ENCODE results near the gene OSCP1.

The OSCP1 gene

DNA sequence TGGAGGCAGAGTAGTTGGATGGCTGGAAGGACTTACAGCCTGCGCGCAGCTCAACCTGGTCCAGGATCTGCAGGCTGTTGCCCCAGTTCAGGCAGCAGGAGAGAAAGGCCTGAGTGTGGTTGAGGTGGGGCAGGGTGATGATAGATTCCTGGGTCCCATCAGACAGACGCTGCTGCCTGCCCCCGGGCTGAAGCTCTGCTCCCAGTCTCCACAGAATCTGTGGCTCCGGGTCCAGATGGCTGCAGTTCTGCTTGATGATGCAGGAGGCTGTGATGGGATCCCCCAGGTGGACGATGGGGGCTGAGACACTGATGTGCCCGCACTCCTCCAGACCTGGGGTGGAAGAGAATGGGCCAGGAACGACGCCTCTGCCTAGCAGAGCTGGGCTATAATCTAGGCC lies 25.1 kb upstream of the OSCP1 start:
- DNase-seq (ENCODE audit: low read depth in 2 of 2): no peak

DNA sequence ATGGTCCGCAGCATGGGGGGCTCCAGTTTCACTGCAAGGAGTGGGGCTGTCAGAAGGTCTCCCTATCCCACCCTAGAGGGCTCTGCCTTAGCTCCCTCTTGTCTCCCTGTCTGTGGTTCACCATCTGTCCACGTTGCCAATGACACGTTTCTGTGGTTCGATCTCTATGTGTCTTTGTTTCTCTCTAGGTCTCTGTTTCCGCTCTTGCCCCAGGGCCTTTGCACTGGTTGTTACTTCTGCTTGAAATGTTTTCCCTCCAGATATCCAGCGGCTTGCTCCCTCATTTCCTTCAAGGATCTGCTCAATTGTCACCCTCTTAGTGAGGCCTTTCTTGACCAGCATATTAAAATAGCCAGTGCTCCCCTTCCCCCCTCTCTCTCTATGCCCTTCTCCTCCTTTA lies 22.4 kb upstream of the OSCP1 start:
- DNase-seq (ENCODE audit: low read depth in 2 of 2): no peak

DNA sequence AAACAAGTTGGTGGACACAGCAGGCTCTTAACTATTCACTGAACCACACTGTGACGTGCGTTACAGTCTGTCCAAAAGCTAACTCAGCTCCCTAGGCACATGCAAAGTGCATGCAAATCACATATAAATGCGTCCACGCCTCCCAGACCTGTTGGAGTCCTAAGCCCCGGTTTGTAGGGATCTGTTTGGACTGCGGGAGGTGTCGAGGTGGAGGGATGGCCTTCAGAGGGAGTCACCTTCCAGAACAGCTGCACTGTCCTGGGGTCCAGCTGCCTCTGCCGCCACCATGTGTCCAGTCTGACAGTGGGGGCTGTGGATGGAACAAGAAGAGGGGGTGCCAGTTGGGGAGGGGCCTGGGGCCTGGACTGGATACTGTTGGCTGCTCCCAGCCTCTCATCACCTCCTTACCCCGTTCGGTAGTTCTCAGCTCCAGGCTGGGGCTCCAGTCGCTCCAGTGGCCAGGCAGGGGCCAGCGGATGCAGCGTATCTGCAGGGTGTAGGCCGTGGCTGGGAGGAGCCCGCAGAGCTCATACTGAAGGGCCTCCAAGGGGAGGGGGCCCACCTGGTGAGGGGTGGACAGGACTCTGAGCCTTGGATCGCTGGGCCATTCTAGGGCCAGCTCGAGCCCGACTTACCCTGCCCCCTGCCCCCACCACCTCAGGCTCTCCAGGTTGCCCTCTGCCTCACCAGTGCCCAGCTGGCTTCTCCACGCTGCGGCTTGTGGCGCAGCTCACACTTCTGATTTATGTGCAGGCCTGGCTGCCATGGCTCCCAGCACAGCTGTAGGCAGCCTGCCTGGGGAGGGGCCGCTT lies 21.8 kb upstream of the OSCP1 start:
- no peak for DNase-seq (ENCODE audit: low read depth in 2 of 2)

DNA sequence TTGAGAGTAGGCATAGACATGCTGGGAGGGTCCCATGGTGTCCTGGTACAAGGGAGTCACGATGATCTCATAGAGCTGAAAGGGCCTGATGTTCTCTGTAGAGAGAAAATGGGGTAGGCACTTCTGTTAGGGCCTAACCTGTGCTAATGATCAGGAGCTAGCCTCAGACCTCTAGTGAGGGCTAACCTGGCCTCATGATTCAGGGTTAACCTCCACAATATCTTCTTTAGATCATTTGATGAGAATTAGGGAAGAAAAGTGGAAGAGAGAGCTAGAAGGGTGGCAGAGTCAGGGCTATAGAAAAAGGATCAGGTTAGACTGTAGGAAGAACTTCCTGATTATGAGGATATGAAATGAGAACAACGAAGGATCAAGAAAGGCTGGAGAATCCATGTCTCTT lies 18.9 kb upstream of the OSCP1 start:
- no peak for DNase-seq (ENCODE audit: low read depth in 2 of 2)

DNA sequence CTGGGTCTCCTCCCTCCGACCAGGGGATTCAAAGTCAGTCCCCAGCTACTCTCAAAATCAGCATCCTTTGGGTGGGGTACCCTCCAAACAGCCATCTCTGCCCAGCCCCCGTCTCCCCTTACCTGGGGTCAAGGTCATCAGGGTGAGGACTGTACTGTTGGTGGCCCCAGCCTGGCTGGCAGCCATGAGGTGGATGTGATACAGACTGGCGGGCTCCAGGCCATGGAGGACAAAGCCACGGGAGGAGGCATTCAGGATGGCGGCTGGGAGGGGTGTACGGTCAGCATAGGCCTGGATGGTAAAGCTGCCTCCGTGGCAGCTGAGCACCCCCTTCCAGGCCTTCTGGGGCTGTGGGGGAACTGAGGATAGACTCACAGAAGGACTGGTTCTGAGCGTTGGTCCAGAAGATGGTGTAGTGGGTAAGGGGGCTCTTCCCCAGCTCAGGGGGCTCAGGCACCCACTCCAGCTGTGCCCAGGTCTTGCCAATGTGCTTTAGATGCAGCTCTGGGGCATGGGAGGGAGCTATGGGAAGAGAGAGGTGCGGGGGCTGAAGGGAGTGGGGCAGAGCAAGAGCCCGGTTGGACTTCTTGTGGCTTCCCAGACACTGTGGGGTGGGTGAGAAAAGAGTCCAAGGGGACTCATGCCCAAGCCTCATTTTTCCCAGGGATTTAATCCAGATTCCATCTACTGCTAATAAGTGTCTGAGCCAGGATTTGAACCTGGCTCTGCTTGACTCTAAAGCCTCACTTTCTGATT lies 17.6 kb upstream of the OSCP1 start:
- DNase-seq (ENCODE audit: low read depth in 2 of 2): no peak

DNA sequence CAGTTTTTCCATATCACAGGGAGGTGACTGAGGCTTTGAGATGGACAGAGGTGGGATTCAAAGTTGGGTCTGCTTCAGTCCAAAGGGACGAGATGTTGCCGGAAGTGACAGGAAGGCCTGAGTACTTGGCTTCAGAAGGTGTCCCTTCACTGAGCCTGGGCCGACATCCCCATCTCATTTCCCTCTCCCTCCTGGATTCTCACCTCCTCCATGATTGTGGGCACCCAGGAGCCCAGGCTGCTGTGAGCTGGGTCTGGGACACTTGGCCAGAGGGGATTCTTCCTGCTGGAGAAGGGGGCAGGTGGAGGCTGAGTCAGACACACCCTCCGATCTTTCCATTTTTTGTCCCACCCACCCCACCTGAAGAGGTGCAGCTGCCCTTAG lies 16.8 kb upstream of the OSCP1 start:
- no peak for DNase-seq (ENCODE audit: low read depth in 2 of 2)

DNA sequence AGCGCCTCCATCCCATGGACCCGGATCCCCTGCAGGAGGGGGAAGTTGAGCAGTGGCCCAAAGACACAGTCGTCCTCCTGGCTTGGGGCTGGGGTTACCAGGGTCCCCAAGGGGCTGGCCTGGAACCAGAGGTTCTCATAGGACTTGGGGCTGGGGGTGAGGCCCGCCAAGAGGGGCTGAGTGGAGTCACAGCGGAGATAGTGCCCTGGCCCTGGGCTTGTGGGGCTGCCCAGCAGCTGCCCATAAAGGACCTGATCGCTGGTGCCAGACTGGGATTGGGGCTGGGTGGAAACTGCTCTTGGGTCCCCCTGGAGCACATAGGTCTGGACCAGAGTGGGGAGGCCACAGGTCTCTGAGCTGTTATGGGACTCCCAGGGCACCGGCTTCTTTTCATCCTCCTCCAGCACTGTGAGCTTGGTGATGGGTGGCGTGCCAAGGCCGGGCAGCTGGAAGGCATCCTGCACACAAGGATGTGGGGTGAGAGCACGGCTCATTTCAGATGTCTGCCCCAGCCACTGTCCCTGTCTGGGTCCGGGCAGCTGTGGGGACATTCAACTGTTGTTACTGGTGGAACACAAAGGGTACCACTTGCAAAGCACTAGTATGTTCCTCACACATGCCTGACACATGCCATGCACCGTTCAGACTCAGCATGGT lies 16.2 kb upstream of the OSCP1 start:
- DNase-seq (ENCODE audit: low read depth in 2 of 2): no peak

DNA sequence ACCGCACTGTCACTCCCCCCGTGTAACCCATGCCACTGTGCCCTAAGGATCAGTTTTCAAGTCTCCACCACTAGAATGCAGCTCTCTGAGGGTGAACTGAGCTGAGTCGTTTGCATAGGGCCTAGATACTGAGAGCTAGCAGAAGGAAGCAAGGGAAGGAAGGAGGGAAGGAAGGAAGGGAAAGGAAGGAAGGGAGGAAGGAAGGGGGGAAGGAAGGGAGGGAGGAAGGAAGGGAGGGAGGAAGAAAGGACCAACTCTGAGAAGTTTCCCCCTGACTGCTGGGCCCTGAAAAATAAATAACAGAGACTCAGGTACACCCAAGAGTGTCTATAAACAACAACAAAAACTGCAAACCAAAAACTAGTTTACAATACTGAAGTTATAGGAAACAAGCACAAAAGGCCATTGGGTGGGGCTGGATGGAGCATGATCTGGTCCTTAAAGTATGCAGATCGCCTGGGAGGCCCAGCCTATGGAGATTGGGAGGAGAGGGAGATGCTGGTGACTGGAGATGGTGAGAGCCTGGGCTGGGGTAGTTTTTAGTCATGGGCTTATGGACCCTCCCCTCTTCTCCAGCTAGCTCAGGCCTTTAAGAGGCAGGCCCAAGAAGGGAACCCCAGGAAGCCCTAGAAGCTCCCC lies 15.6 kb upstream of the OSCP1 start:
- DNase-seq (ENCODE audit: low read depth in 2 of 2): no peak

DNA sequence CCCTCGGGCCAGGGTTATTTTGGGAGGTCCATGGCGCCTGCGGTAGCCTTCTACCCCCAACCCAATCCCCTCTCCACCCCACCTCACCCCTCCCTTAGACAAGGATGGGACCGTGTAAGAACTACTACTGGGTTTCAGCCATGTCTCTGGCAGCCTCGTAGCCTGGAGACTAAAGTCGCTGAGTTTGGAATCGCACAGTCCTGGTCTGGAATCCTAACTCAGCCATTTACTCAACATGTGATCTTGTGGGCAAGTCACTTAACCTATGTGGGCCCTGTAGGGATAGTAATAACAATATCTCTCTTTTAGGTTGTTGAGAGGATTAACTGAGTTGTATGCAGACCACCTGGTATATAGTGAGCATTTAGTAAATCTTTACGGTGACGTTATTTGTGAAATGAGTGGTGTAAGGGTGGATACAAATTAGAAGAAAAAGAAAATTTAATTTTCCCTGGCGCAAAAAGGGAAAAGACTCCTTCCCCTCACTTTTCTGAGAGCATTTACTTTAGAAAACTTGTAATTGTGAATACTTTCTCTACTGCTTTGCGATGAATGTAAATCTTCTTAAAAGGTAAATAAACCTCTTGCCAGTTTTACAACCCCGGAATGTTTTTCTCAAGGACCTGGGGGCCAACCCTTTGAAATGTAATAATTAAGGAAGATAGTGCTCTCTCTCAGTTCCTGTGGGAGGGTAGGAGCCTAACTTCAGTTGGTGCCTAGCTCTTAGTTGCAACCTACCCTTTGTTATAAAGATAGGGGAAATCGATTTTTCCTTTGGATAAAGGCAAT lies 14.5 kb upstream of the OSCP1 start:
- DNase-seq (ENCODE audit: low read depth in 2 of 2): no peak

DNA sequence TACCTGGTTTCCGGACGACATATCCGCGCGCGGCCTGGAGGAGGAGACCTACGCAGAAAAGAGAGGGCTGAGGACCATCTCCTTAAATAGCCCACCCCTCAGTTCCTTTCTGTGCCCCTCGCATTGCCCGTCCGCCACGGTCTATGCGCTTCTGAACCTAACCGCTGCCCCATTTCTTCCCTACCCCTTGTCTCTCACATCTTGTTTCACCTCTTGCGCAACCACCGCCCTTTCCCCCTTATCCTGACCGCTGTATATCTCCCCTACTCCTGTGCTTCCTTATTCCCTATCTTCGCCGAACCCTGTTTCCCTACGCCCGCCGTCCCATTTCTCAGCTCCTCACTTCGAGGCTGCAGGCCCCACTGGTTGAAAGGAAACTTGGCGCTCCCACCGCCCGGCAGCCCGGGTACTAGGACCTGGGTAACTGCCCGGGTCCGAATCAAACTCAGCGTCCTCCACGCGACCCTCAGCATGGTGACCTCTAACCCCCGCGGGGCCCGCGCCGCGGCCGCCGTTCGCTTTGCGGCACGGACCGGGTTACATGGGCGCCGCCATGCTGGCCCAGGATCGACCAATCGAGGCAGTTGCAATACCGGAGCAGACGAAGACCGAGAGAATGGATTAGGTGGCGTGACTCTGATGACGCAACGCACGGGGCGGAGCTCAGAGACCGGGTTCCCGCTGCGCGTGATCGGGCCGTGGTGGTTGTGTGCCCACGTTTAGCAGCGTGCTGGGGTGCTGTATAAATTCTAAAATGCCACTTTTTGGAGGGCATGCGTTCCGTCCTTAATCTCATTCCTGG lies 13.8 kb upstream of the OSCP1 start, which contains the start of gene MRPS15:
Gene MRPS15 (minus strand): TSS at position 582 of the 802 bp plus-strand sequence. CDS start 109 bp downstream, at position 473.
- peak; percentile 90 to 92 for DNase-seq (ENCODE audit: low read depth in 2 of 2)

DNA sequence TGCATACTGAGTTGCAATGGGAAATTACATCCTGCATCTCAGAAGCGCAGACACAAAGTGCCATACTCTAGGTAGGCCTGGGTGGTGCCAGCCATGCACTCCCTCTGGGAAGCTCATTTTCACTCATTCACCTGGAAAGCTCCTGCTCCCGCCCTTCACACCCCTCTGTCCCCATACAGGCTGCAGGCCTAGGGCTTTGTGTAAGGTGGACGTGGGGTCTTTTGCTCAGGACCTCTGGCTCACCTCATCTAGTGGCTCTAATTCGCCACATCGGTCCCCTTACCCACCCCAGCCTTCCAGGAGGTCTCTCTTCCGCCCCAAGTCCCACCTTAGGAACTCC lies 13.2 kb upstream of the OSCP1 start:
- DNase-seq (ENCODE audit: low read depth in 2 of 2): no peak

DNA sequence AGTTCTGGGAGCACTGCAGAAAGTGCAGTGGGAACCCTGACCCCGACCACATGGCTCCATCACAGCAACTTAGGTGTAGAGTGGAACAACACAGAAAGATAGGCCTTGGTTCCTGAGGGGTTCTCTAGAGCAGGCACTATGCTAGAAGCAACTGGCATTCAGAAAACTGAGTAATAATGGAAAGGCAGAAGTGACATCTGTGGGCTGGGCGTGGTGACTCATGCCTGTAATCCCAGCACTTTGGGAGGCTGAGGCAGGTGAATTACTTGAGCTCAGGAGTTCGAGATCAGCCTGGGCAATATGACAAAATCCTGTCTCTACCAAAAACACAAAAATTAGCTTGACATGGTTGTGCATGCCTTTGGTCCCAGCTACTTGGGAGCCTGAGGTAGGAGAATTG lies 8.7 kb upstream of the OSCP1 start:
- peak; percentile 36 to 57 for DNase-seq (ENCODE audit: low read depth in 2 of 2)

DNA sequence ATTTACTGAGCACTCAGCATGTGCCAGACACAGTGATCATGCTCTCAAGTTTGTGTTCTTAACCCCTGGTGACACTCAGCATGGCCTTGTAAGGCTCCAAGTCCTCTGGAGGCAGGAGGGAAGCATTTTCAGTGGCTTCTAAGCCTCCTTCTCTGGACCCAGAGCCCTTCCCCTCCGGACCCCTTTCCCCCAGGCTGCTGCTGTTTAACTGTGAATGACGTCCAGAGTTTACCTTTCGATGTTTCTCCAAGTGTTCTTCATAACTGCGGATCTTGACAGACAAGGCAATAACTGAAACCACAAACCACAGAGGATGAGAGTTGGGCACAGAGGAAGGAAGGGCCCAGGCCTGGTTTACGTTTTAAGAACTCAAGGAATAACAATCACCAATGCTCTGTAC lies 7.4 kb upstream of the OSCP1 start:
- no peak for DNase-seq (ENCODE audit: low read depth in 2 of 2)

DNA sequence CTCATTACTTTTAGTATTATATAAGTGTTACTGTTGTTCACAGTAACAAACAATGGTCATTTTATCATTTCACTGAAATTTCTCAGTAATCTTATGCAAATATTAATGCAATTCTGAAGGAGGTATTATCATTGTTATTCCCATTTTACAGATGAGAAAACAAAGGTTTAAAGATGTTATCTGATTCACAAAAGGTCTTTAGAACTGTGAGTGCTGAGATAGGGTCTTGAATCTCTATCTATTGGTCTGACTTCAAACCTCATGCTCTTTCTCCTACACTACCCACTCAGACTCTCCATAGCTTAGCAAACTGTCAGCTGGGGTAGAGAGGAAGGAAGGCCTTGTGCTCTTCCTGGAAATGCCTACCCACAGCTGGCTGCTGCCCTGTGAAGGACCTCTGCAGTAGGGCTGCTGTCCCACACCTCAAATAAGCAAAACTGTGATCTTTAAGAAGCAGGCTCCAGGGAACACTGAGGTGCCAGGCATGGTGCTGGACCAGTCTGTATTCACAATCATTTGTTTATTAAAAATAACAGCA lies 6.2 kb upstream of the OSCP1 start:
- no peak for DNase-seq (ENCODE audit: low read depth in 2 of 2)

DNA sequence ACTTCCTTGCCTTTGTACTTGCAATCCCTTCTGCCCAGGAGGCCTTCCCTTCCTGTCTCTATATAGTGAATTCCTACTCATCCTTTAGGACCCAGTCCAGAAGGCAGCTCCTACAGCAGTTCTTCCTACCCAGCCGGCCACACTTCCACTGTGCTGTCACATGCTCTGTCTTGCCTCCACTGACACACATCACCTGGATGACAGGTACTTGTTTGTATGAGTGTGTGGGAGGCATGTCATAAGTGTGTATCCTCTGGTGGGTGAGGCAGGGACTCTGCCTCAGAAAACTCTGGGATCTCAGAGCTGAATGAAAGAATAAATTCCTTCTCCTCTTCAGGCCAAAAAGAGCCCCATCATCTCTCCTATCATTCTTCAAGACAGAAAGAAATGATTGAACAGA lies 5.1 kb upstream of the OSCP1 start:
- no peak for DNase-seq (ENCODE audit: low read depth in 2 of 2)

DNA sequence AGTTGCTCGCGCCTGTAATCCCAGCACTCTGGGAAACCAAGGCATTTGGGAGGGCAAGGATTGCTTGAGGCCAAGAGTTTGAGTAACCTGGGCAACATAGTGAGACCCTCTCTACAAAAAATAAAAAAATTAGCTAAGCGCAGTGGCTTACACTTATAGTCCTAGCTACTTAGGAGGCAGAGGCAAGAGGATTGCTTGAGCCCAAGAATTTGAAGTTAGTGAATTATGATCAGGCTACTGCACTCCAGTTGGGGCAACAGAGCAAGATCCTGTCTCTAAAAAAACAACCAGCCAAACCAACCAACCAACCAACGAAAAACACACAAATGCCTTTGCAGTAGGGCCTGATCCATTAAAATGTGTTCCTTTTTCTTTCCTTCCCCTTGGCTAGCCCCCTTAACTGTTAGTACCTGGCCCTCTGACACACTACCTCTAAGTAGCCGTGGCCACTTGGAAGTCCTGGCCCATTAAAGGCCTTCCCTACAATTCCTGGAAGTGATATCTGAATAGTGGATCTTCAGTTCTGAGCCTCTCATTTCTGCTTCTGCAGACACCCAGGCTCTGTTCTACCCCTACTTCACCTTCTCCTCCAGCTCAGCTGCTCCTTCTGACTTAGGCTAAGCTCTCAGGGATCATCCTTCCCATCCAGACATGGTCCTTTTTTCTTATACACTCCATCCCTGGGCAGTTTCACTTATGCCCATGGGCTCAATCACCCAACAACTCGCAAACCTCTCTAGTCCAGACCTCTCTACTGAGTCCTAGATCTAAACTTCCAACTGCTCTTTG lies 3.5 kb upstream of the OSCP1 start:
- no peak for DNase-seq (ENCODE audit: low read depth in 2 of 2)

DNA sequence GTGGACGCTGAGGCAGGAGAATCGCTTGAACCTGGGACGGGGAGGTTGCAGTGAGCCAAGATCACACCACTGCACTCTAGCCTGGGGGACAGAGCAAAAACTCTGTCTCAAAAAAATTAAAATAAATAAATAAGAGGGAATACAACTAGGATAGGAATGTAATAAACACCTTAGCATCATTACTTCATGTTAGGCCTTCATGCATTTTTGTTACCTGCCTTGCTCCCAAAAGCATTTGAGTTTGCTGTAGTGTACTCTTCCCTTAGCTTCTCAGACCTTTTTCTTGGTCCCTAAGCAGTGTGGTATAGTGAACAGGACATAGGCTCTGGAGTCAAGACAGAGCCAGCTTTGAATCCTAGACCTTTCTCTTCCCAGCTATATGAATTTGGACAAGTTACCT lies 2.8 kb upstream of the OSCP1 start:
- DNase-seq (ENCODE audit: low read depth in 2 of 2): no peak

DNA sequence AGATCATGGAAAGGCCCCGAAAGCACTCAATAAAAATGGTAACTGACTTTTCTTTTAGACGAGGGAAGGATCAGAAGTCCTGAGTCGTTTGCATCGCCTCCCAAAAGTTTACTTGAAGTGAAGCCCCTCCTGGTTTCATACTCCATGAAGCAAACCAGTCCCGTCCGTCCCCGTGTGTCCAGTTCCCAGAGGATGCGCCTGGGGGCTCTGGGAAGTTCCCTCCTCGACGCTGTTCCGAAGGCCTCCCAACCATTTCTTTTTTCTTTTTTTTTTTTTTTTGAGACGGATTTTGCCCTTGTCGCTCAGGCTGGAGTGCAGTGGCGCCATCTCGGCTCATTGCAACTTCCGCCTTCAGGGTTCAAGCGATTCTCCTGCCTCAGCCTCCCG lies 661 bp upstream of the OSCP1 start:
- no peak for DNase-seq (ENCODE audit: low read depth in 2 of 2)

DNA sequence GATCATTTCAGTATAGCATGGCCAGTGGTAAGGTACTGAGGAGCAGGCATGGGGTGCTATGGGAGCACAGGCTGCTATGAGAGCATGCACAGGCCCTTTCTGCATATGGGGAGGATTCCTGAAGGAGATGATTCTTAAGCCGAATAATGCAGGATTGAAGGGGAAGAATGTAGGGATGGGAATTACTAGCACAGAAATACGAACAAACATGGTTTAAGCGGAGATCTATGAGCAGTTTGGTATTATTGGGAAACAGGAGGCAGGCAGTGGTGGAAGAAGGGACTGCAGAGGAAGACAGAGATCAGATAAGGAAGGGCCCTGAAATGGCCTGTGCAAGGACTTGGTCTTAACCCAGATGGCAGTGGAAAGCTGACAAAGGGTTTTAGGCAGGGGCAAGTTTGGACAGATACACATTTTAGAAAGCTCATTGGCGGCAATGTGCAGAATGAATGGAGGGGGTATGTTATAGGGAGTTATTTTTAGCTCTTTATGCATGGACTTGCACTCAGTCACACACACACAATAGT lies 1.7 kb downstream of the OSCP1 start:
- no peak for DNase-seq (ENCODE audit: low read depth in 2 of 2)
